DLD1 (cell line): ENCODE results near the gene BFSP1.

ENCODE experiments used
- in situ Hi-C: cut with HindIII; loops from 2 replicates; pipeline ENCODE4 v1.10.0; 2017; ENCODE audit warnings: low sequenced_read_pairs

The BFSP1 gene

DNA sequence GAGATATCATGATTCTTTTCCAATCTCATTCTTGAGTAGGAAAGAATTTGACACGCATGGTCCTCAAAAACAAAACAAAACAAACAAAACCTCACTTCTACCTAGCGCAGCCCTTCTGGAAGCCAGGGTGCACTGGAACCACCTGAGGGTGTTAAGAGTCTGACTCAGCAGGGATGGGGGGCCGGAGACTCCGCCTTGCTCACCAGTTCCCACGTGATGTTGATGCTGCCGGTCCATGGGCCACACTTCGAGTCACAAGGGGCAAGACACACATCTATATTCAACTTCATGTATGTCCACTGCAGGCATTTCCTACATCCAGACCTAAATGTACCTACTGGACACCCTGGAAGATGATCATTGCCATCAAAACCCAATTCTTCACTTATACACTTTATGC is 30.4 kb downstream of the BFSP1 start:
- in situ Hi-C loops = no loop called here

DNA sequence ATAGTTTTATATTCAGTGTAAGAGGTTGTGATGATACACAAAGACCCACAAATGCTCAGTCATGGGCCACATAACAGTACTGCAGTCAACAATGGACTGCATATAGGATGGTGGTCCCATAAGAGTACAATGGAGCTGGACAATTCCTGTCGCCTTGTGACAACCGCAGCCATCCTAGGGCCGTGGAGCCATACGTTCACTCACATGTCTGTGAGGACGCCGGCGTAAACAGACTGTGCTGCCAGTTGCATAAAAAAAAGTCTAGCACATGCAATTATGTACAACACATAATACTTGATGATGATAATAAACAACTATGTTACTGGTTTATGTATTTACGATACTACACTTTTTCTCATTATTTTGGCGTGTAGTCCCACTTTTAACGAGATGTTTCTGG is 30.9 kb downstream of the BFSP1 start:
- in situ Hi-C loops = no loop called here

DNA sequence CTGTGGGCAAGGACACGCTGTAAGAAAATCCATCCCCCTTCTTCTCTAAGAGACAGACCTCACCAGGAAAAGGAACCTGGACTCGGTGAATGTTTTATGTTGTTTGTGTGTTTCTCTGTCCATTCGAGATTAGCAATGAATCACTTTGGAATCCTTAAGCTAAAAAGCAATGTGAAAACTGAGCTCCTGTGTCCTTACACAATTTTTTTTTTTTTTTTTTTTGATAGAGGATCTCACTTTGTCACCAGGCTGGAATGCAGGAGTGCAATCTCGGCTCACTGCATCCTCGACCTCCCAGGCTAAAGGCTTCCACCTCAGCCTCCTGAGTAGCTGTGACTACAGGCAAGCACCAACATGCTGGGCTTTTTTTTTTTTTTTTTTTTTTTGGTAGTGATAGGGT is 32.1 kb downstream of the BFSP1 start:
- in situ Hi-C loops = no loop called here

DNA sequence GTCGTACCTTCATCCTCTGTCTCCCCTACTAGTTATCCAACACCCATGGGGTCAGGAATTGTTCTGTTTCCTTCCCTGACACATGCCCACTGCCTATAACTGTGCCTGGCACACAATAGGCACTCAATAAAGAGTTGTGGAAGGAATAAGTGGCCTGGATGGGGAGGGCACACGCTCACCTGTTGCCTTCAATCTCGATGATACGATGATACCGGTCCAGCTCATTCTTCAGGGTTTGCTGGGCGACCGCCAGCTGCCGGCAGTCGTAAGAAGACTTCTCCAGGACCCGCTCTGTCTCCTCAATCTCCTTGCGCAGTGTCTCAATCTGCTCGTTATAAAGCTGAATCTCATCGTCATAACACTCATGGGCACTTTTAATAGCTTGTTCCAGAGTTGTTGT is 32.5 kb downstream of the BFSP1 start:
- in situ Hi-C loops = no loop called here

DNA sequence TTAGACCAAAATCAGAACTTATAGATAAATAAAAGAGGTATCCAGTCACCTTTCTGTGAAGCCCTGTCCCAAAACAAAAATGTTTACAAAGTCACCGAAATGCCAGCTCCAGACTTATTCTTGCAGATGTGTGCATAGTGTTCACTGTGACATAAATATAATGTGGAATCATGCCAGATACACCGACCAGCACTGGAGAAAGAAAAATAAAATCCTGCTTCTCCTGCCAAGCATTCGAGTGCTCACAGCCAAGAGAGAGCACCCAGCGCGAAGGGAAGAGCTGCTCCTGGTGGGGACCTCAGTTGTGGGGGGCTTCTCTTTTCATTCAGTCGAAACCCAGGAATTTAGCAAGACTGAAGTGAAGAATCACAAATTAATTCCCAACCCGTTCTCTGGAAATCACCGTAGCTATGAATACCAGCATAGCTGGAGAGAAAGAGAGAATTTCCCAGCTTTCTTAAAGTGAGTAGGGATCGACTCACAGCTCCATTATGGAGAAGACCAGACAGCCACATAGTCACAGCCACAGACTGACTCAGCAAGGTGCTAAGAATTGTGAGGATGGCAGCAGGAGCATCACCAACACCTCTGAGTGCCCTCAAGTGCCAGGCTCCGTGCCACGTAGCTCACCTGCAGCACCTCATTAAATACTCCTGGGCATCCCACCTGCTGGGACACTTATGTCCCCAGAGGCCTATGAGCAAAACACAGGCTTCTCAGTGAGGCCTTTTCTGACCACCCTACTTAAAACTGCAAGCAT is 33.2 kb downstream of the BFSP1 start:
- in situ Hi-C loops = no loop called here

- in situ Hi-C loops = no loop called here
Measured at GRCh38 chr20:17495826-17496225, 35.4 kb downstream of the BFSP1 start.

DNA sequence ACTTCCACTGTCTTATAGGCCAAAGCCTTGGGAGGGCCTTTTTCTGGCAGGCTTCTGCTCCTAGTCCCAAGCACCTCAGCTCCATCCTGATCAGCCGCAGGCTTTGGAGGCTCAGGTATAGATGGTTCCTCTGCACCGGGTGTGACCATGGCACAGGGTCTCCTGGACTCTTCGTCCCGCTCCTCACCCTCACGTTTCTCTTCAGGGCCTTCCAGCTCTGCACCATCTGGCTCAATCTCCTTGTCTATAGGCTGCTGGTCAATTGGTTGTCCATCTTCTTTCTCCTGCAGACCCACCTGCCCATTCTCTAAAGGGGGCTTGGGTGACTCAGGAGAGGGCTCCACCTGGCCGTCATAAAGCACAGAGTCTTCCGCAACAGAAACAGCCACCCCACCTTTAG is 37.0 kb downstream of the BFSP1 start:
- in situ Hi-C loops = no loop called here

DNA sequence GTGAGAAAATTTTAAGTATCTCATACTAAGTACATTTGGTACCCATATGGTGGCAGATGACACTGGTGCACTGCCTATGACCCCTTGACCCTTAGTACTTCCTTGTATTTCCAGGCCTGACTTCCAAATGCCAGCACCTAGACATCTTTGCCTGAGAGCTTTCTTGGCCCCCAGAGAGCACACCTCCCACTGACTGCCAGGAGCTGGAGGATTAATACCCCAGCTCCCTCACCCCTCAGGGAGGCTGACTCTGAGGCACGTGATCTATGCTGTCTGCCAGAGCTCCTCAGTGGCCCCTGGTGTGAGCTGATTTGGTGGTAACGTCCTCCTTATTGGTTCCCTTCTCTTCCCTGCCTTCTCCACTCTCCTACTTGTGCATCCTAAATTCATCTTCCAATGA is 38.0 kb downstream of the BFSP1 start:
- in situ Hi-C loops = no loop called here

GRCh38 chr20:17491488-17491887 is 39.7 kb downstream of the BFSP1 start:
- in situ Hi-C loops = no loop called here

DNA sequence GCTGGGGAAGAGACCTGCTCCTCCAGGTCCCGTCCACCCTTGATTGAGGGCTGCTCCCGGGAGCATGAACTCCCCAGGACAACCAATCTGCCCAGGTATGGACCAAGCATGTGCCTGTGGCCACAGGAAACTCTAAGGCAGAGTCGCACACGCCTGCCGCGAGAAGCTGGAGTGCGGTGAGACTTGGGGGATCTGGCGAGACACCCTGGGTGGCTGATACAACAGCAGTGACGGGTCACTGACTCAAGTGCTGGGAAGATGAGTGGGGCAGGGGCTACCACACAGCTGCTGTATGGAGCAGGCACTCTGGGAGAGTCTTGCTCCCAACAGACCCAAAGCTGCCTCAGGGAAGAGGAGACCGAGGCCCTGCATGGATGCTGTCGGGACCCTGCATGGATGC is 40.1 kb downstream of the BFSP1 start:
- in situ Hi-C loops = no loop called here

DNA sequence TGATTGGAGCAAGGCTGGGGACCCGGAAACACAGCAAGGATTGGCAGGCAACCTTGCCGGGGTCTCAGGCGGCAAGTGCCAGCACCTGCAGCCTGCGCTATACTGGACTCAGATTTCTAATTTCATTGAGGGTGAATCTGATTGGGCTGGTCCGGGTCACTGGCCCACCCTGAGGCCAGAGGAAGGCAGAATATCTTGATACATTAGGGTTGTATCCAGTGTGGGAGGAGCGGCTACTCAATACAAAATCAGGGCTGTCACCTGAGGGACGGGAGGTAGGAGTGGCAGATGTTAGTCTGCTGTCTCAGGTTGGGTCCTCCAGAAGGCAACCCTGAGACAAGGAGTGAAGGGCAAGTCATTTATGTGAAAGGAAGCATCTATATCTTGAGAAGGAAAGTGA is 40.7 kb downstream of the BFSP1 start:
- in situ Hi-C loops = no loop called here

DNA sequence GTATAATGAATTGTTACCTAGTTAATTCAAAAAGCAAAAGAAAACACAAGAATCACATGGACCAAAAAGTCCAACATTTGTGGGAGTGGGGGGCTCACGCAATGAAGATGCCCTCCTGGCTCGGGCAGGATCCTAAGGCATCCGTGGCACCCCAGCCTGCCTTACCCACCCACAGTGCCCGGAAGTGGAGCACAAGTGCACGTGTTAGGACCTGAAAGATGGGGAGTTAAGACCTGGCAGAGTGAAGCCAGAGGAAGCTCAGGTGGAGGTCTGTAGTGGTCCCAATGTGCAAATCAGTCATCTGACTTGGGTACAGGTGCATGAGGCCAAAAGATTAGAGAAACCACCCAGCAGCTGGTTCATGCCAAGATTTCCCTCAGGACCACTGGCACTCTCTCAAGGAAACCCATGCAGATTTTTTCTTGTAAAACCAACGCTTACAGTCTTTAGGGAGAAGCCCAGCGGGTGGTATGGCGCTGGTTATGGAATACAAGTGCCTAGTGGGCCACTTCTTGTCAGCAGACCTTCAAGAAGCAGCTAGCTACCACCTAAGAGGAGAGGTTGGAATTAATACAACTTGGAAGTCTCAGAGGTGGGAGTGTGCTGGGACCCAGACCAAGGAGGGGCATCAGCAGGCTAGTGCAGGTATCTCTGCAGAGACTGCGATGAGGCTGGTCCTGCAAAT is 42.1 kb downstream of the BFSP1 start:
- in situ Hi-C loops = no loop called here

DNA sequence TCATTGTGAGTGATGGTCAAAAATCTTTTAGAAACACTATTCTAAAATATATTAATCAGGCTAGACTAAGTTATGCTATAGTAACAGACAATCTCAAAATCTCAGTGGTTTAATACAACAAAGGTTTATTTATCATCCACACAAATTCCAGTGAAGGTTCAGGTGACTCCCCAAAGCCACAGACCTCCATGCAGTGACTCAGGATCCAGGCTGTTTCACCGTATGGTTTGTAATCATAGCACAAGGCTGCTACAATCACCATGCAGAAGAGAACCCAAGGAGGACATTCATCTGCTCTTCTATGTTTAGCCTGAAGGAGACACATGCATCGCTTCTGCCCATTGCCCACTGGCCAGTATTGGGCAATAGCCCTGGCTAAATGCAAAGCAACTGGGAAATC is 46.2 kb downstream of the BFSP1 start:
- in situ Hi-C loops = no loop called here

DNA sequence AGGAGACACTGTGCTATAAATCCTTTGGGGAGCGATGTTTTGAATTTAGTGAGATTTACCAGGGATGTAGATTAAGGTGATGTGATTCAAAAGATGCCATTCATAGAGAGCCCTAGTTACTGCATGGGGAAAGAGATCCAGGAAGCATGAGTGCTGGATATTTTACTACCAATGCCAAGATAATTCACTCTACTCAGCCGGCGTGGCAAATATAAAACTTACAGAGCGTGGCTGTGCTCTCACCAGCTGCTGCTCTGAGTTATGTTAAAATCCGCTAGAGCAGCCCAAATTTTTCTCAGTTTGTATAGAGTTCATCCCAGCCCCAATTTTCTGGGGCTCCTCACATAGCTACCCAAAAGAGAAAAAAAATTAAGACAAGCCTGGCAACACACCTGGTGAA is 48.6 kb downstream of the BFSP1 start:
- in situ Hi-C loops = no loop called here

DNA sequence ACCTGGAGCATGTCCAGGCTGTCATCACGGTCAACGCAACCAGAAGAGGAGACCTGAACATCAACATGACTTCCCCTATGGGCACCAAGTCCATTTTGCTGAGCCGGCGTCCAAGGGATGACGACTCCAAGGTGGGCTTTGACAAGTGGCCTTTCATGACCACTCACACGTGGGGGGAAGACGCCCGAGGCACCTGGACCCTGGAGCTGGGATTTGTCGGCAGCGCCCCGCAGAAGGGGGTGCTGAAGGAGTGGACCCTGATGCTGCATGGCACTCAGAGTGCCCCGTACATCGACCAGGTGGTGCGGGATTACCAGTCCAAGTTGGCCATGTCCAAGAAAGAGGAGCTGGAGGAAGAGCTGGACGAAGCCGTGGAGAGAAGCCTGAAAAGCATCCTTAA is 49.5 kb downstream of the BFSP1 start:
- in situ Hi-C loops = no loop called here

DNA sequence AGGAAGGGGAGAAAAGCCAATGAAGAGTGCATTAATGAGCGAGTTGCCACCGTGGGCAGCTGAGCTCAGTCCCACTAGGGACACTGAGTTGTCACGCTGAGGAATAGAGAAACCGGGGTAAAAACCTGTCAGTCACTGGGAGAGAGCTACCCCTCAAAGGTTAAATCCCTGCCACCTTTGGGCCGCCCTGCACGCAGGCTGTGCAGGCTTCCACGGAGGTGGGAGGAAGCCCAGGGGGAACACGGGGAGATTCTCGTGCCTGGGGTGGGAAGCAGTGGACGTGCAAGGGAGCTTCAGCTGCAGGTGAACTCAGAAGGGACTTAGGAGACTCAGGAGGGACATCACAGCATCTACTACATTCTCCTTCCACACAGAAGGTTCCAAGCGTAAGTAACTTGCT is 50.5 kb downstream of the BFSP1 start:
- in situ Hi-C loops = no loop called here

DNA sequence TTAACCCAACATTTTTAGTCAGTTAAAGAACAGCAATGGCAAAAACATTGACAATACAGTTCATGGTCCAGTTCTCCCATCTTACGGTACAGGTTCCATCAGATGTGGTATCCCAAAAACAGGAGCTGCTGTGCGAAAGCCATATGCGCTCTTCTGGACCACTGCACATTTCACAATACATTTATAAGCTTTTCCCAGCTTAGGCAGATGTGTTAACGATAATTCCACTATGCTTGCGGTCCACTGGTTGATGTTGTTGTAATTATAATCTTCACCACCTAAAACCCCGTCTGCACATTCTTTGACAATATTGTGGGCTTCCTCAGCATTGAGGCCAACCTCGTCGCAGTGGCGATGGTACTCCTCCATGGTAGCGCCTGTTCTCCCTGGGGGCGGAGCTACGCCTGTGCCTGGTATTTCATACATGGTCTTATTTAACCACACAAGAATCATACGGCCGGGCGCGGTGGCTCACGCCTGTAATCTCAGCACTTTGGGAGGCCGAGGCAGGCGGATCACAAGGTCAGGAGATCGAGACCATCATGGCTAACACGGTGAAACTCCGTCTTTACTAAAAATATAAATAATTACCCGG is 52.0 kb downstream of the BFSP1 start:
- in situ Hi-C loops = no loop called here

- in situ Hi-C loops = no loop called here
Measured at GRCh38 chr20:17473659-17474058, 57.5 kb downstream of the BFSP1 start.

DNA sequence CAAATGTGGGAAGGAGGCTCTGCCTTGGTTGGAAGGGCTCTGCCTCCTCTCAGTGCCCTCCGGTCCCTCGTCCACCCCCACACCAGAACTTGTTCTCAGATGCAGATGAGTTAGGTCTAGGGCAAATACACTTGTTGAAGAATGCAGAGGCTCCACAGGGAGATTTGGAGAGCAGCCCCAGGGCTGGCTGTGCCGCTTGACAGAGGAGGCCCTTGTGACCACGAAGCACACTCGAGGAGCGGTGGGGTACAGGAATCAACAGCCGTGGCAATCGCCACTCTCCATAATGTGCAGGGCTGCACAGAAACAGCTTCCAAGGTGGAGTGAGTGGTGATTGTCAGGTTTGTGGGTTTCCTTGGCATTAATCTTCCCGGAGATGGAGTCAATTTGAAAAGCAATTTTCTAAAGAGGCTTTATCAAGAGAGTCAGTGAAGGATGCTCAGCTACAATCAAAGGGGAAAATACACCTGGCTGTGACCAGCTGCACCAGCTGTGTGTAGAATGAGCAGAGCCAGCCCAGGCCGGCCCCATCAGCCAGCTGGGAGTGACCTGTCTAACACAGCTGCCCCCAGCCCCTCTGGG is 59.5 kb downstream of the BFSP1 start:
- in situ Hi-C loops = no loop called here

DNA sequence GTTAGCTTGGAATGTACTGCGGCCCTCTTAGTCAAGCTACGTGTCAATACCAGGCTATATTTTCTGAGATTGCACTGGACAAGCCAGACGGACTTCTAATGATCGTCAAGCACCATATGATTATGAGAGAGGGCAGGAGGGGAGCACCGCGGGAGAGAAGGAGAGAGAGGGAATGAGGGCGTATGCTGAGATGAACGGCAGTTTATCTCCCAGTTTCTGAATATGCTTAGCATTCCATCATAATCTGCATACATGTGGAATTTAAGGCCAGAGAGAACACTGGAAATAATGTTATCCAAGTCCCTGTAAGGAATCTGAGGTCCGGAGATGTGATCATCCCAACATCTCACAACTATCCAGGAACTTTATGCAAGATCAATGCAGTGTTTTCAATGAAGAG is 60.2 kb downstream of the BFSP1 start:
- in situ Hi-C loops = no loop called here

DNA sequence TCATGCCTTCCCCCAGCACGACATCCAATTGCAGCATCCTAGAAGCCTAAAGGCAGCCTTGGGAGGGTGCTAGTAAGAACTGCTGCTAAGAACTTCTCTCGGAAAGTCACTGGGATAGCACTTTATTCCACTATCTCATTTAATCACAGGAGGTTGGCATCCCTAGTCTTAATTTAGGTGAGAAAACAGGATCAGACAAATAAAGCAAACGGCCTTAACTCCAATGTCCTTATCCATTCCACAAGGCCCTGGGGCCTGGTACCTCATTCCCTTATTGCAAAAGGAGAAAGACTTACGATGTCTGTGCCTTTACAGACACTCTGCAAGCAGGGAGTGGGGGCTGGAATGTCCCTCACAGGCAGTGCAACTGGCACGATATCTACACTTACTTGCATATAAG is 60.7 kb downstream of the BFSP1 start:
- in situ Hi-C loops = no loop called here
